ENCODE measurements around the gene AKR1C4.
"Not testable (repeated sequence)": the region's sequence is repeated elsewhere in the genome, so short reads cannot be mapped to it uniquely, and the experiment has no call there.

Gene AKR1C4

DNA sequence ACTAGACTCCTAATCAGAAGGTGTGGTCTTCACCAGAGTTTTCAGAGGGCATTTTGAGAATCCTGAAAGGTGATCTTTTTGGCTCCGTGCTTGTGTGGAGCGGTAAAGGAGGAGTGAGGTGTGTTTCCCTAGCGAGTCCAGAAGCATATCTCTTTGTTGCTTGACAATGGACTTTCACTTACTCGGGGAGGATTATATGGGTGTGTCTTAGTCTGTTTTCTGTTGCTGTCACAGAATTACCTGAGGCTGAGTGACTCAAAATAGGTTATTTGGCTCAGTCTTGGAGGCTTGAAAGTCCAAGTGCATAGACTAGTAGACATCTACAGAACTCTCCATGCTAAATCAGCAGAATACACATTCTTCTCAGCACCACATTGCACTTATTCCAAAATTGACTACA lies 57.9 kb downstream of the AKR1C4 start:
- ChIA-PET POLR2A (no interaction called here), CTCF (no interaction called here)
- Histone ChIP-seq H3K36me3 (ENCODE audit: control insufficient read depth in 2 of 2, insufficient read depth in 1 of 2, low read length in 2 of 2) (no peaks in the 10 kb centered on the region), H3K27ac (ENCODE audit: extremely low read depth, low read depth, low read length) (no peak overlapping the region), H3K9me3 (ENCODE audit: control insufficient read depth, insufficient read depth, low read depth, low read length) (no peaks in the 10 kb centered on the region), H3K4me3 (ENCODE audit: low read depth, low read length) (no peak overlapping the region), H3K4me1 (ENCODE audit: control insufficient read depth, insufficient read depth, low read length) (no peaks in the 10 kb centered on the region)
- TF ChIP-seq ZNF521 (tag by site-specific recombination; IDR thresholded peaks at IDR 0.05) (no peak), ZBTB1 (tag by site-specific recombination; IDR thresholded peaks at IDR 0.05) (no peak), KLF16 (tag by site-specific recombination; IDR thresholded peaks at IDR 0.05) (no peak), ZNF248 (tag by site-specific recombination; IDR thresholded peaks at IDR 0.05) (no peak), ZNF555 (tag by site-specific recombination; conservative IDR thresholded peaks at IDR 0.05) (no peak), ZNF335 (tag by site-specific recombination; conservative IDR thresholded peaks at IDR 0.05) (no peak), ZNF501 (tag by site-specific recombination; IDR thresholded peaks at IDR 0.05) (no peak), ZNF2 (tag by site-specific recombination; IDR thresholded peaks at IDR 0.05) (no peak), ZNF747 (tag by site-specific recombination; IDR thresholded peaks at IDR 0.05) (no peak), ZNF791 (tag by site-specific recombination; IDR thresholded peaks at IDR 0.05) (no peak)
- TF ChIP-seq, protein P1, sequence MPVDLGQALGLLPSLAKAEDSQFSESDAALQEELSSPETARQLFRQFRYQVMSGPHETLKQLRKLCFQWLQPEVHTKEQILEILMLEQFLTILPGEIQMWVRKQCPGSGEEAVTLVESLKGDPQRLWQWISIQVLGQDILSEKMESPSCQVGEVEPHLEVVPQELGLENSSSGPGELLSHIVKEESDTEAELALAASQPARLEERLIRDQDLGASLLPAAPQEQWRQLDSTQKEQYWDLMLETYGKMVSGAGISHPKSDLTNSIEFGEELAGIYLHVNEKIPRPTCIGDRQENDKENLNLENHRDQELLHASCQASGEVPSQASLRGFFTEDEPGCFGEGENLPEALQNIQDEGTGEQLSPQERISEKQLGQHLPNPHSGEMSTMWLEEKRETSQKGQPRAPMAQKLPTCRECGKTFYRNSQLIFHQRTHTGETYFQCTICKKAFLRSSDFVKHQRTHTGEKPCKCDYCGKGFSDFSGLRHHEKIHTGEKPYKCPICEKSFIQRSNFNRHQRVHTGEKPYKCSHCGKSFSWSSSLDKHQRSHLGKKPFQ (tag by site-specific recombination; IDR thresholded peaks at IDR 0.05): no peak
- TF ChIP-seq, protein P2, sequence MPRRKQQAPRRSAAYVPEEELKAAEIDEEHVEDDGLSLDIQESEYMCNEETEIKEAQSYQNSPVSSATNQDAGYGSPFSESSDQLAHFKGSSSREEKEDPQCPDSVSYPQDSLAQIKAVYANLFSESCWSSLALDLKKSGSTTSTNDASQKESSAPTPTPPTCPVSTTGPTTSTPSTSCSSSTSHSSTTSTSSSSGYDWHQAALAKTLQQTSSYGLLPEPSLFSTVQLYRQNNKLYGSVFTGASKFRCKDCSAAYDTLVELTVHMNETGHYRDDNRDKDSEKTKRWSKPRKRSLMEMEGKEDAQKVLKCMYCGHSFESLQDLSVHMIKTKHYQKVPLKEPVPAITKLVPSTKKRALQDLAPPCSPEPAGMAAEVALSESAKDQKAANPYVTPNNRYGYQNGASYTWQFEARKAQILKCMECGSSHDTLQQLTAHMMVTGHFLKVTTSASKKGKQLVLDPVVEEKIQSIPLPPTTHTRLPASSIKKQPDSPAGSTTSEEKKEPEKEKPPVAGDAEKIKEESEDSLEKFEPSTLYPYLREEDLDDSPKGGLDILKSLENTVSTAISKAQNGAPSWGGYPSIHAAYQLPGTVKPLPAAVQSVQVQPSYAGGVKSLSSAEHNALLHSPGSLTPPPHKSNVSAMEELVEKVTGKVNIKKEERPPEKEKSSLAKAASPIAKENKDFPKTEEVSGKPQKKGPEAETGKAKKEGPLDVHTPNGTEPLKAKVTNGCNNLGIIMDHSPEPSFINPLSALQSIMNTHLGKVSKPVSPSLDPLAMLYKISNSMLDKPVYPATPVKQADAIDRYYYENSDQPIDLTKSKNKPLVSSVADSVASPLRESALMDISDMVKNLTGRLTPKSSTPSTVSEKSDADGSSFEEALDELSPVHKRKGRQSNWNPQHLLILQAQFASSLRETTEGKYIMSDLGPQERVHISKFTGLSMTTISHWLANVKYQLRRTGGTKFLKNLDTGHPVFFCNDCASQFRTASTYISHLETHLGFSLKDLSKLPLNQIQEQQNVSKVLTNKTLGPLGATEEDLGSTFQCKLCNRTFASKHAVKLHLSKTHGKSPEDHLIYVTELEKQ (tag by site-specific recombination; IDR thresholded peaks at IDR 0.05; ENCODE audit: borderline replicate concordance): no peak

DNA sequence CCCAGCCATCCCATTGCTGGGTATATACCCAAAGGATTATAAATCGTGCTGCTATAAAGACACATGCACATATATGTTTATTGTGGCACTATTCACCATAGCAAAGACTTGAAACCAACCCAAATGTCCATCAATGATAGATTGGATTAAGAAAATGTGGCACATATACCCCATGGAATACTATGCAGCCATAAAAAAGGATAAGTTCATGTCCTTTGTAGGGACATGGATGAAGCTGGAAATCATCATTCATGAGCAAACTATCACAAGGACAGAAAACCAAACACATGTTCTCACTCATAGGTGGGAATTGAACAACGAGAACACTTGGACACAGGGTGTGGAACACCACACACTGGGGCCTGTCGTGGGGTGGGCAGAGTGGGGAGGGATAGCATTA lies 61.1 kb downstream of the AKR1C4 start:
- POLR2A ChIA-PET; H3K9me3 ChIP-seq (ENCODE audit: control insufficient read depth, insufficient read depth, low read depth, low read length); H3K4me3 ChIP-seq (ENCODE audit: low read depth, low read length); H3K4me1 ChIP-seq (ENCODE audit: control insufficient read depth, insufficient read depth, low read length); H3K36me3 ChIP-seq (ENCODE audit: control insufficient read depth in 2 of 2, insufficient read depth in 1 of 2, low read length in 2 of 2); H3K27ac ChIP-seq (ENCODE audit: extremely low read depth, low read depth, low read length); CTCF ChIA-PET: not testable (repeated sequence)
- peak; percentile 57; the same call in 1 of the 2 replicates for TF ChIP-seq ZNF146 (tag by site-specific recombination; IDR thresholded peaks at IDR 0.05)

DNA sequence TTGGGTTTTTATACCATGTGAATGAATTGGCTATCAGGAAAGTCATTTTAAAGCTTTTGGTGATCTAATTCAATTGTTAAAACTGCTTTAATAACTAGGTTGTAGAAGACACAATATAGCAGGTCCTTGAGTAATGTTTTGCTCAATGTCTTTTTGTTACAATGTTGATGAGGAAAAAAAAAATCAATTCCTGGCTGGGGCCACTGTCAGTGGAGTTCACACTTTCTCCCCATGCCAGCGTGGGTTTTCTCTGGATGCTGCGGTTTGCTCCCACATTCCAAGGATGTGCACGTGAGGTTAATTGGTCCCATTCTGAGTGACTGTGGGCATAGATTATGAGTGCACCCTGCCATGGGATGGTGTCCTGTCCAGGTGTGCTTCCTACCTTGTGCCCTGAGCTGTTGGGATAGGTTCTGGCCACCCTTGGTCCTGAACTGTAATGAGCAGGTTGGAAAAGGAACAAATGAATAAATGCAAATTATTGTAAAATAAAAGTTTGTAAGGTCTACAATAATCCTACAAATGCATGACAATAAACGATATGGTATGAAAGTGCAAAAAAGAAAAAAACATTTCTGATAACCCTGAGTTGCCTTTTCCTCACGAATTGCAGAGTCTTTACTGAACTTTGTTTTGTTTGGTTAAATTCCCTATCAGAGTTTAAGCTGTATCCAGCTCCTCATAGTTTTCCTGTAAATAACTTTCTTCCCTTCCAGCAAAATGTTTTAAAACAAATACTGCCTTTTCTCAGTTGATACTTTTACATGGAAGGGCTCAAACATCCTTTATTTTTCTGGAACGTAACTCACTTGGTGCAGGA lies 62.7 kb downstream of the AKR1C4 start:
- H3K36me3 ChIP-seq (ENCODE audit: control insufficient read depth in 2 of 2, insufficient read depth in 1 of 2, low read length in 2 of 2): no peaks in the 10 kb centered on the region
- H3K4me1 ChIP-seq (ENCODE audit: control insufficient read depth, insufficient read depth, low read length): no peaks in the 10 kb centered on the region
- TF ChIP-seq EGR2 (tag by site-specific recombination; IDR thresholded peaks at IDR 0.05; ENCODE audit: low read depth) (no peak), ZNF19 (tag by site-specific recombination; IDR thresholded peaks at IDR 0.05; ENCODE audit: low read depth) (no peak), ZNF677 (tag by site-specific recombination; IDR thresholded peaks at IDR 0.05) (no peak)
- H3K4me3 ChIP-seq (ENCODE audit: low read depth, low read length): no peak overlapping the region
- H3K9me3 ChIP-seq (ENCODE audit: control insufficient read depth, insufficient read depth, low read depth, low read length): no peaks in the 10 kb centered on the region
- ChIA-PET POLR2A (no interaction called here), CTCF (interaction anchor here (0.6 to 0.9 kb wide), 2 partner anchors 56 to 124 kb away, joined by 3 to 4 read pairs; no protein-coding TSS in a partner anchor)
- no peak overlapping the region for H3K27ac ChIP-seq (ENCODE audit: extremely low read depth, low read depth, low read length)
